HG03095 (cell line): Measurements from ENCODE around the gene PRB2.
"Not testable (repeated sequence)": the region's sequence is repeated elsewhere in the genome, so short reads cannot be mapped to it uniquely, and the experiment has no call there.

Experiments used
- ATAC-seq: cut with Tn5 transposase; IDR thresholded peaks from one replicate; pipeline ENCODE4 v1.9.1; 2021; ENCODE audit warnings: moderate library complexity; ENCODE audit not compliant: unreplicated experiment

The PRB2 gene

DNA sequence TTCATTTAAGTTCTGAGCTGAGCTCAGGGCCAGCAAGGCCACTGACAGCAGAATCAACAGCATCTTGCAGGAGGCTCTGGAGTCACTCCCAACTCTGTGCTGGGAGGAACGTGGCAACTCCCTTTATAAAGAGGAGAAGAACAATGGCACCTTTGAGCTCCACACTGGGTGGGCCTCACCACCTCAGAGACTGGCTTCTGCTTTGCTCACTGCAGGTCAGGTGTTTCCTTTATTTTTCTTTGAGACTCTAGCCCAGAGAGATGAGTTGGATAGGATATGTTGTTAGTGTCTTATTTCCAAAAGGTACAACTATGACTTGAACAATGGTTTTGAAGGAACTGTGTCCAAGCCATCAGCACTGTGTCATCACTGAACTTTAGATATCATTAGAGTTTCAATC lies at the start of gene PRB2:
TSS of gene PRB2 (minus strand) at position 101 of the 400 bp plus-strand sequence. CDS start at position 63, 38 bp downstream.
- ATAC-seq = not testable (repeated sequence)

DNA sequence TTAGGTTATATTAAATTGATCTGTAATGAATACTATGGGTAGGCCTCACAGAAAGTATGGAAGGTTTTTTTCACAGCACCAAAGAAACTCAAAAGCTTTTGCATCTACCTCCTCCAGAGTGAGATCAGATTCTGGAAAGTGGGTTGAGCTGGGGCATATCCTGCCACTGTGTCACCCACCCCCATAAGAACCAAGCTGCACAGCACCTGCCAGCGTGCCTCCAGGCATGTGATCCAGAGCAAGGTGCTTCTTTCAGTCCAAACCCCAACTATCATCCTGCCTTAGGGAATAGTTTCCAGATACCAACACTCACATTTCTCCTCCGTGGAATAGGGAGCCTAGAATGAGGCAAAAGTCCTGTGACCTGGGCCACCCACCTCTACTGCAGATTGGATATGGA lies 42.6 kb upstream of the PRB2 start:
- no peak for ATAC-seq

DNA sequence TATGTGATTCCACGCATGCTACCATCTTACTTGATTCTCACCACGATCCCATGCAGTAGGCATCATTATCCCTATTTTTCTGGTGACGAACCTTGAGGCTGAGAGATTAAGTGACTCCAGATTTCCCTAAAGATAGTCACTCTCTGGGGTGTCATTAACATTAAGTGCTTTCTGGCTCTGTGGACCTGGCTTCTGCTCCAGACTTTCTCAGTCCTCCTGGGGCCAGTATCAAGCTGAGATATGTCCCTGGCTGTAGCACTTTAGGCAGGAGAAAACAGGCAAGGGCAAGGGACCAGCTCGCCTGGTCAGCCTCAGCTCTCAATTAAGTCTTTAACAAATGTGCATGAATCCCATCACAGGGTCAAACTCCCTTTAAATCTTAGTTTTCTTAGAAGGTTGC lies 38.3 kb upstream of the PRB2 start:
- ATAC-seq = no peak

DNA sequence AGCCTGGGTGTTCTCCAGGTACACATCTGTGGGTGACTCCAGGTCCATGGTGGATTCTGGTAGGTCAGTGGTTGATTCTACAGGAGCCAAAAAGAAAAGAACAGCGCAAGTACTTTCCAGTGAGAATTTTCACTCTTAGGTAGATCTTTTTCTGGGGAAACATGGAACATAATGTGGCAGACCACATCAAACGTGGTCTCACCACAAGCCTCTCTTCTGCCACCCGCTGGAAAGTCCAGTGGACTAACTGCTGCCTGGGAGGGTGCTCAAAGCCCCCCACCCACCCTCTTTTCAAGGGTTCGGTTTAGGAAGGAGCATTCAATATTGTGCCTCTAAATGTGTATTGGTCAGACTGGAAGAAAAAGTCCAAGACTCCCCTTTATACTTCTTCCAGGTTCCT lies 36.1 kb upstream of the PRB2 start:
- ATAC-seq = no peak

DNA sequence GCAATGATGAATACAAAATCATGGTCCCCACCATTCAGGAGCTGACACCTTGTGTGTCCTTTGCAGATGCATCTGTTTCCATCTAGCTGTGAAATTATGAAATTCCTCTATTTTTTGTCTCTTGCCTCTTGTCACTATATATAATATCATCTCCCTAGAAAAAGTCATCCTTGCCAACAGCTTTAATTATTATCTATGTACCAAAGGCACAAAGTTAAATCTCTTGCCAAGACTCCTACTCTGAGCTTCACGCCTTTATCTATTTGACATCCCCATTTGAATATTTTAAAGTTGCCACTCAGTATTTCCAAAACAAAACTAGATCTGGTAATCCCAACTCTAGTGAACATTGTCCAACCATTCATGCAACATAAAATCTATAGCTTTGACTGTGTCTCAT lies 32.0 kb upstream of the PRB2 start:
- no peak for ATAC-seq

DNA sequence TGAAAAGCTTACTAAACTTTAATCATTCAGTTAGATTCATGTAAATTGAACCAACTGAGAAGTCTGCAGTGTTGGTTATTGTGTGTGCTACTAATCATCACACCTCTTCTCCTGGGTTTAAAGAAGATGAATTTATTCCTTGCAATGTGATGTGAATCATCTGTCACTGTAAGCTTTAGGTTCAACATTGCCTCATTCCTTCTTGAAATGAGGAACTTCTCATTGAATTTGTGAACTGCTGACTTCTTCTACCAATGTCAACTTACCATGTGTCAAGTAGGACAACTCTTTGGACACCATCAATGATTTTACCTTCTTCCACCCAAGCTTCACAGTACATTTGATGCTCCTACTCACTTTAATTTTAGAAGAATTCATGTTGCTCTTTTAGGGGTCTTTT lies 17.4 kb upstream of the PRB2 start:
- ATAC-seq = no peak

DNA sequence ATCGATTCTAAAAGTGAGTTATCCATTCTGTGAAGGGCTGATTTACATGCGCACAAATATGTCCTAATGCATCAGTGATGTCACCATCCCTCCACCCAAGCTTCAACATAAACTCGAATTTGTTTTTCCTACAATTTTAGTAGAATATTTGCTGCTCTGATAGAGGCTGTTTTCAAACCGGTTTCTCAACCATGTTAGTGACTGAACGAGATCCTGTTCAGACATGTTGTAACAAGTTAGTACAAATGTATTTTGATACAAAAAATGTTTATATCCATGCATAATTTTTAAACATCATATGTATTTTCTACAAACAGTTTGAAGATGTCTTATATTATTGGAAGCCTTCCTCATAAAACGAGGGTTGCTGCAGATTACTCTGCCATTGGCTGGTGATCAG lies 12.7 kb upstream of the PRB2 start:
- ATAC-seq = no peak

DNA sequence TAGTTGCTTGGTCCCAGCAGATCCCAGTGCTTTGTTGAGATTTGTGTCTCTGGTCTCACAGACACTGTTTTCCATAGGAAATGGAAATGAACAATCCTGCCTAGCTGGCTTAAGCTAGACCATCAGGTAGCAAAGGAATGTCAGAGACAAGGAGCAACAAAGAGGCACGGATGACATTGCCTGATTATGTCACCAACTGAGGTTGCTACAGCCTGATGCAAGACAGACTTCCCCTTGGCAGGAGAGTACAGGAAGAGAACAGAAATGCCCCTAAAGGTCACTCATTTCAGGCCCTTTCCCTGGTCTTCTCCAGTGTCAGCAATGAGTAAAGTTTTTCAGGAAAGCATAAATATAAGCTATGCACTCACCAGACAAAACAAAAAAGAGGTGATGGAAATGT lies 2.0 kb upstream of the PRB2 start:
- no peak for ATAC-seq

DNA sequence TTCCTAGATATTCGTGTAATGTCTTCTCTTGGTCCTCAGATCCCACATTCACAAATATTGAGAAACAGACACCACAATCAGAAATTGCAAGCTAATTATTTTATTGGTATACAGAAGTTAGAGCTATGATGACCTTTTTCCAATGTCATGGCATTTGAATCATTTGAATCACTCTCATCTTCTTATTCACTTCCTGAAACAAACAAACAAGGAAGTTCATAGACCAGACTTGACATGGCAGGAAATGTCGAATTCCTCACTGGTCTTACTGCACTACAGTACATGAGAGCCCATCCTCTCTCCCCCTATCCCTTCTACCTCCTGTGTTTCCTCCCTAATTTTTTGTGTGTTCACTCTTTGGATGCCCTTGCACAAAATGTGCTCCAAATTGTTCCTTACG lies 3.9 kb downstream of the PRB2 start:
- ATAC-seq = not testable (repeated sequence)

DNA sequence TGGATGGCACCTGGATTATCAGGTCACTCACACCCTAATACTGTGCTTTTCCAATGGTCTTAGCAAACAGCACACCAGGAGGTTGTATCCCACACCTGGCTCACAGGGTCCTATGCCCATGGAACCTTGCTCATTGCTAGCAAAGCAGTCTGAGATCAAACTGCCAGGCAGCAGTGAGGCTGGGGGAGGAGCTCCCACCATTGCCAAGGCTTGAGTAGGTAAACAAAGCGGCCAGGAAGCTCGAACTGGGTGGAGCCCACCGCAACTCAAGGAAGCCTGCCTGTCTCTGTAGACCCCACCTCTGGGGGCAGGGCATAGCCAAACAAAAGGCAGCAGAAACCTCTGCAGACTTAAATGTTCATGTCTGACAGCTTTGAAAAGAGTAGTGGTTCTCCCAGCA lies 17.9 kb downstream of the PRB2 start:
- not testable (repeated sequence) for ATAC-seq

DNA sequence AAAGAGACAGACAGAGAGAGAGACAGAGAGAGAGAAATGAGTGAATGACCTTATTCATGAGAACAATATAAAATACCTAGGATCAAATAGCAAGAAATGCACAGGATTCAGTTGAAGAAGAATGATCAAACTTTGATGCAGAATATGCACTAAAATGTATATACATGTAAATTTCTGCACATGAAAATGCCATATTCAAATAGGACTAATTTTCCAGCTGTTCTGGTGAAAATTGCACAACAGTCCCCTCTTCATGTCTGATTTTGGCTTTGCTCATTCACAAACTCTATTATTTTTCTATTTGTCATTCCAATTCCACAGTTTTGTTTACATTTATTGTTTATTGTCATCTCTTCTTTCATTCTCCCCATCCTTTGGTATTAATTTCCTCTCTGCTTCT lies 34.2 kb downstream of the PRB2 start:
- no peak for ATAC-seq

DNA sequence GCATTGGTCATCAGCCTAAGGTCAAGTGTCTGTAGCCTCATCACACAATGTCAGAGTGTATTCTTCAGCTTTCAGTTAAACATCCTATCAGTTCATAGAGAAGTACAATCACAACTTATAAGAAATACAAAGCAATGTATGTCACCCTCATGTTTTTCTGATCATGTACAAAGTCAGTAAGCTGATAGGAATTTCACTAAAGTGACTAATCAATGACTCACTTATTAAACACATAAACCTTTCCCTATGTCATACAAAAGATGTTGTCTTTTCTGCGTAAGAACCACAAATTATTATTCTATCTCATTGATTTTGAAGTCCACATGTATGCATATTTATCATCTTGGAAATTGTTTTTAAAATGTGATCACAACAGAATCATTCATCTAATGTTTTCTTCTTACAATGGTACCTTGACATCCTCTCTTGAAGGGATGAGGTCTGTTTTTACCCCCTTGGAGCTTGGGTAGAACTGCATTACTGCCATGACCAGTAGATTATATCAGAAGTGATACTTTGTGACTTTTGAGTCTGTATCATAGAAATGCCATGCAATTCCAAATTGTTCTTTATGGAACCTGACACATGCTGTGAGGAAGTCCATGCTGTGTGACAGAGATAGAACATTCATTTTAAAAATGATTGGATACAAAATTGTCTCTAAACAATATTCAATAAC lies 35.0 kb downstream of the PRB2 start:
- not testable (repeated sequence) for ATAC-seq

DNA sequence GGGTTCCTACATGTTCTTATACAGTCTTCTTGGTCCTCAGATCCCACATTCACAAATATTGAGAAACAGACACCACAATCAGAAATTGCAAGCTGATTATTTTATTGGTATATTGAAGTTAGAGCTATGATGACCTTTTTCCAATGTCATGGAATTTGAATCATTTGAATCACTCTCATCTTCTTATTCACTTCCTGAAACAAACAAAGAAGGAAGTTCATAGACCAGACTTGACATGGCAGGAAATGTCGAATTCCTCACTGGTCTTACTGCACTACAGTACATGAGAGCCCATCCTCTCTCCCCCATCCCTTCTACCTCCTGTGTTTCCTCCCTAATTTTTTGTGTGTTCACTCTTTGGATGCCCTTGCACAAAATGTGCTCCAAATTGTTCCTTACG lies 43.6 kb downstream of the PRB2 start:
- ATAC-seq = not testable (repeated sequence)

DNA sequence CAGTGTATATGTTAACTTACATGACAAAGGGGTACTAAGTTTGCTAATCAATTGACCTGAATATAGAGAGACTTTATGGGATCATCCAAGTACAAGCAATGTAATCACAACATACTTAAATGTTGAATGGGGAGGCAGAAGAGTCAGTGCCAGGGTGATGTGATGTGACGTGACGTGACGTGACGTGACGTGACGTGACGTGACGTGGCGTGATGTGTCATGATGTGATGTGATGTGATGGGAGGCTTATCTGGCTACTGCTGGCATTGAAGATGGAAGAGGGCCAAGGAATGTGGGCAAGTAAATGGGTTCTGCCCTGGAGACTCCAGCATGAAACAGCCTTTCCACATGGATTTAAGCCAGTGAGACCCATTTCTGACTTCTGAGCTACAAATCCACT lies 46.9 kb downstream of the PRB2 start:
- no peak for ATAC-seq

DNA sequence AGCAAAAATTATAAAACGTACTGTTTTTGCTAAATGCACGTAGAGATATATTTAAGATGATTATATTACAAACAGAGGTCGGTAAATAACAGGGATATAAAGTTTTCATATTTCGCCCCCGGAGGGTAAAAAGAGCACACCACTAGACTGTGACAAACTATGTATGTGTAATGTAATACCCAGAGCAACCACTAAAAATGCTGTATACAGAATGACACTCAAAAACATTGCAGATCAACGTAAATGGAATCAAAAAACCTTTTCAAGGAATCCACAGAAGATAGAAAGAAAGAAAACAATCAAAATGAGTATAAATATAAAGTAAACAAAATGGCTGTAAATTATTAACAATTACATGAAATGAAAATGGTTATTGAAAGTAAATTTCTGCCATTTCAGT lies 47.6 kb downstream of the PRB2 start:
- no peak for ATAC-seq

DNA sequence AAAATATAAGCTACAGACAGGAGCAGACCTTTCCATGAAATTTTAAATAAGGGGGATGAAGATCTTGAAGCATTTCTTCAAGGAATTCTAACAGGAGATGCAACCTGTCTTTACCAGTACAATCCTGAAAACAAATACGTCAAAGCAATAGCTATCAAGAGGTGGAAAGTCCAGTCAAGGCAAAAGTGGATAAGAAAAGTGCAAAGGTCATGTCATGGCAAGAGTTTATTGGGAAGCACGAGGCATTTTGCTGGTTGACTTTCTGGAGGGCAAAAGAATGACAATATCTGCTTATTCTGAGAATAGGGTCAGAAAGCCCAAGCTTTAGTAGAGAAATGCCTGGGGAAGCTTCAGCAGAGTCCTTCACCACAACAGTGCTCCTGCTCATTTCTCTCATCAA lies 50.9 kb downstream of the PRB2 start:
- ATAC-seq = no peak
